Measurements from ENCODE around the gene SULT4A1. TPM values are rescaled to one million over a fixed set of nuclear protein-coding genes. Genes with fewer than 3 reads are reported as not detected.
A peak's percentile ranks its signal among the peaks of the same experiment; 100 is the strongest.

The SULT4A1 gene
- total and polyA plus RNA-seq, 4 donors = 0.08 to 0.37 TPM; not detected in 2

GRCh38 chr22:43826142-43827002 is 35.9 kb downstream of the SULT4A1 start:
- H3K27ac ChIP-seq (ENCODE audit: low read depth in 1 of 2, low read length in 2 of 2) = no peak overlapping the region
- DNase-seq (ENCODE audit: low spot score) = no peak
- H3K9ac ChIP-seq (ENCODE audit: low read depth in 1 of 2, low read length in 2 of 2) = no peak overlapping the region
- no peaks in the 10 kb centered on the region for H3K27me3 ChIP-seq (ENCODE audit: control insufficient read depth in 4 of 4, insufficient read depth in 4 of 4, low read length in 3 of 4)
- no peaks in the 10 kb centered on the region for H3K36me3 ChIP-seq (ENCODE audit: control insufficient read depth in 4 of 4, insufficient read depth in 3 of 4, low read depth in 1 of 4, low read length in 3 of 4)
- H3K4me1 ChIP-seq (ENCODE audit: control insufficient read depth in 4 of 4, insufficient read depth in 4 of 4, low read length in 3 of 4) = peaks cover 6 to 29% (median 16%) of the 10 kb centered on the region in 4 donors
- TF ChIP-seq HNF4G (IDR thresholded peaks at IDR 0.05) (no peak), YY1 (IDR thresholded peaks at IDR 0.05) (peak; percentile 27), RAD21 (IDR thresholded peaks at IDR 0.05) (peak; percentile 79 to 89), JUND (IDR thresholded peaks at IDR 0.05) (no peak), ZBTB33 (IDR thresholded peaks at IDR 0.05) (no peak)
- TF ChIP-seq, protein P1, sequence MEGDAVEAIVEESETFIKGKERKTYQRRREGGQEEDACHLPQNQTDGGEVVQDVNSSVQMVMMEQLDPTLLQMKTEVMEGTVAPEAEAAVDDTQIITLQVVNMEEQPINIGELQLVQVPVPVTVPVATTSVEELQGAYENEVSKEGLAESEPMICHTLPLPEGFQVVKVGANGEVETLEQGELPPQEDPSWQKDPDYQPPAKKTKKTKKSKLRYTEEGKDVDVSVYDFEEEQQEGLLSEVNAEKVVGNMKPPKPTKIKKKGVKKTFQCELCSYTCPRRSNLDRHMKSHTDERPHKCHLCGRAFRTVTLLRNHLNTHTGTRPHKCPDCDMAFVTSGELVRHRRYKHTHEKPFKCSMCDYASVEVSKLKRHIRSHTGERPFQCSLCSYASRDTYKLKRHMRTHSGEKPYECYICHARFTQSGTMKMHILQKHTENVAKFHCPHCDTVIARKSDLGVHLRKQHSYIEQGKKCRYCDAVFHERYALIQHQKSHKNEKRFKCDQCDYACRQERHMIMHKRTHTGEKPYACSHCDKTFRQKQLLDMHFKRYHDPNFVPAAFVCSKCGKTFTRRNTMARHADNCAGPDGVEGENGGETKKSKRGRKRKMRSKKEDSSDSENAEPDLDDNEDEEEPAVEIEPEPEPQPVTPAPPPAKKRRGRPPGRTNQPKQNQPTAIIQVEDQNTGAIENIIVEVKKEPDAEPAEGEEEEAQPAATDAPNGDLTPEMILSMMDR (IDR thresholded peaks at IDR 0.05; ENCODE audit: low read depth, low read length, missing input control) = peak; percentile 45
- H3K4me3 ChIP-seq (ENCODE audit: low read depth in 1 of 3, low read length in 3 of 3) = no peak overlapping the region
- WGBS = 46% methylated on average over 16 of the region's 16 CpGs
- no peaks in the 10 kb centered on the region for H3K9me3 ChIP-seq (ENCODE audit: control insufficient read depth in 4 of 4, low read length in 3 of 4)

DNA sequence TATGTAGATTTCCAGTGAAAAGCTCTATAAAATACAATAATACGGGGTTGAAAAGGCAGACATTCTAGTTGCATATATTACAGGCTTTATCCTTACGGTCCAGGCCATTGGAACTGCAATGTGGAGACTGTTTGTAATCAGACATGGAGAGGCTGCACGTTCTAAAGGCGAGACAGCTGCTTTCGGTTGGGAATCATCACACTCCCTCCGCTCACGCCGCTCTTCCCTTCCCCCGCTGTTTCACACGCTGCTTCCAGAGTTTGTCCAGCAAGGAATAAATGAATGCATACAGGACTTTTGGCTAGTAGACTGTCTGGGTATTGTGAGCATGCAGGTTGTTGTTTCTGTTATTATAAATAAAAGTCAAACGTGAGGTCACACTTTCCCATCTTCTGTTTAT is 36.7 kb downstream of the SULT4A1 start:
- Histone ChIP-seq H3K4me1 (ENCODE audit: control insufficient read depth in 4 of 4, insufficient read depth in 4 of 4, low read length in 3 of 4) (peaks cover 6 to 35% (median 19%) of the 10 kb centered on the region in 4 donors), H3K4me3 (ENCODE audit: low read depth in 1 of 3, low read length in 3 of 3) (no peak overlapping the region), H3K27me3 (ENCODE audit: control insufficient read depth in 4 of 4, insufficient read depth in 4 of 4, low read length in 3 of 4) (no peaks in the 10 kb centered on the region), H3K27ac (ENCODE audit: low read depth in 1 of 2, low read length in 2 of 2) (no peak overlapping the region), H3K9me3 (ENCODE audit: control insufficient read depth in 4 of 4, low read length in 3 of 4) (no peaks in the 10 kb centered on the region), H3K36me3 (ENCODE audit: control insufficient read depth in 4 of 4, insufficient read depth in 3 of 4, low read depth in 1 of 4, low read length in 3 of 4) (no peaks in the 10 kb centered on the region), H3K9ac (ENCODE audit: low read depth in 1 of 2, low read length in 2 of 2) (no peak overlapping the region)
- TF ChIP-seq, protein P1 (IDR thresholded peaks at IDR 0.05; ENCODE audit: low read depth, low read length, missing input control) = no peak
- TF ChIP-seq SP1 (IDR thresholded peaks at IDR 0.05) (no peak), HNF4G (IDR thresholded peaks at IDR 0.05) (no peak), TAF1 (conservative IDR thresholded peaks at IDR 0.05) (no peak), ATF3 (IDR thresholded peaks at IDR 0.05) (no peak), FOXA2 (IDR thresholded peaks at IDR 0.05) (no peak), ZBTB33 (IDR thresholded peaks at IDR 0.05) (no peak), GABPA (IDR thresholded peaks at IDR 0.05 in 1 of 2, conservative IDR thresholded peaks at IDR 0.05 in 1 of 2) (no peak), RXRA (IDR thresholded peaks at IDR 0.05) (no peak), FOXA1 (IDR thresholded peaks at IDR 0.05) (no peak), RAD21 (IDR thresholded peaks at IDR 0.05) (no peak), NR2F2 (IDR thresholded peaks at IDR 0.05) (no peak), HNF4A (conservative IDR thresholded peaks at IDR 0.05) (no peak), YY1 (IDR thresholded peaks at IDR 0.05) (no peak), JUND (IDR thresholded peaks at IDR 0.05) (no peak), EGR1 (IDR thresholded peaks at IDR 0.05; ENCODE audit: low read depth in 2 of 2) (no peak)
- TF ChIP-seq, protein P2, sequence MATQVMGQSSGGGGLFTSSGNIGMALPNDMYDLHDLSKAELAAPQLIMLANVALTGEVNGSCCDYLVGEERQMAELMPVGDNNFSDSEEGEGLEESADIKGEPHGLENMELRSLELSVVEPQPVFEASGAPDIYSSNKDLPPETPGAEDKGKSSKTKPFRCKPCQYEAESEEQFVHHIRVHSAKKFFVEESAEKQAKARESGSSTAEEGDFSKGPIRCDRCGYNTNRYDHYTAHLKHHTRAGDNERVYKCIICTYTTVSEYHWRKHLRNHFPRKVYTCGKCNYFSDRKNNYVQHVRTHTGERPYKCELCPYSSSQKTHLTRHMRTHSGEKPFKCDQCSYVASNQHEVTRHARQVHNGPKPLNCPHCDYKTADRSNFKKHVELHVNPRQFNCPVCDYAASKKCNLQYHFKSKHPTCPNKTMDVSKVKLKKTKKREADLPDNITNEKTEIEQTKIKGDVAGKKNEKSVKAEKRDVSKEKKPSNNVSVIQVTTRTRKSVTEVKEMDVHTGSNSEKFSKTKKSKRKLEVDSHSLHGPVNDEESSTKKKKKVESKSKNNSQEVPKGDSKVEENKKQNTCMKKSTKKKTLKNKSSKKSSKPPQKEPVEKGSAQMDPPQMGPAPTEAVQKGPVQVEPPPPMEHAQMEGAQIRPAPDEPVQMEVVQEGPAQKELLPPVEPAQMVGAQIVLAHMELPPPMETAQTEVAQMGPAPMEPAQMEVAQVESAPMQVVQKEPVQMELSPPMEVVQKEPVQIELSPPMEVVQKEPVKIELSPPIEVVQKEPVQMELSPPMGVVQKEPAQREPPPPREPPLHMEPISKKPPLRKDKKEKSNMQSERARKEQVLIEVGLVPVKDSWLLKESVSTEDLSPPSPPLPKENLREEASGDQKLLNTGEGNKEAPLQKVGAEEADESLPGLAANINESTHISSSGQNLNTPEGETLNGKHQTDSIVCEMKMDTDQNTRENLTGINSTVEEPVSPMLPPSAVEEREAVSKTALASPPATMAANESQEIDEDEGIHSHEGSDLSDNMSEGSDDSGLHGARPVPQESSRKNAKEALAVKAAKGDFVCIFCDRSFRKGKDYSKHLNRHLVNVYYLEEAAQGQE (IDR thresholded peaks at IDR 0.05) = no peak
- TF ChIP-seq, protein P3, sequence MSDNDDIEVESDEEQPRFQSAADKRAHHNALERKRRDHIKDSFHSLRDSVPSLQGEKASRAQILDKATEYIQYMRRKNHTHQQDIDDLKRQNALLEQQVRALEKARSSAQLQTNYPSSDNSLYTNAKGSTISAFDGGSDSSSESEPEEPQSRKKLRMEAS (IDR thresholded peaks at IDR 0.05) = no peak
- WGBS = 90% methylated on average over 11 of the region's 11 CpGs
- DNase-seq (ENCODE audit: low spot score) = no peak

Data from liver (tissue), 9 donors.